Superior temporal gyrus (tissue), 1 donor: ENCODE measurements around the gene LIMK1.
A peak's percentile ranks its signal among the peaks of the same experiment; 100 is the strongest.
"Not testable (repeated sequence)": the region's sequence is repeated elsewhere in the genome, so short reads cannot be mapped to it uniquely, and the experiment has no call there.

ENCODE experiments used
- DNase-seq: peaks from one replicate; pipeline ENCODE4 v3.0.0-alpha.2; 2016; ENCODE audit errors: extremely low spot score

The LIMK1 gene

DNA sequence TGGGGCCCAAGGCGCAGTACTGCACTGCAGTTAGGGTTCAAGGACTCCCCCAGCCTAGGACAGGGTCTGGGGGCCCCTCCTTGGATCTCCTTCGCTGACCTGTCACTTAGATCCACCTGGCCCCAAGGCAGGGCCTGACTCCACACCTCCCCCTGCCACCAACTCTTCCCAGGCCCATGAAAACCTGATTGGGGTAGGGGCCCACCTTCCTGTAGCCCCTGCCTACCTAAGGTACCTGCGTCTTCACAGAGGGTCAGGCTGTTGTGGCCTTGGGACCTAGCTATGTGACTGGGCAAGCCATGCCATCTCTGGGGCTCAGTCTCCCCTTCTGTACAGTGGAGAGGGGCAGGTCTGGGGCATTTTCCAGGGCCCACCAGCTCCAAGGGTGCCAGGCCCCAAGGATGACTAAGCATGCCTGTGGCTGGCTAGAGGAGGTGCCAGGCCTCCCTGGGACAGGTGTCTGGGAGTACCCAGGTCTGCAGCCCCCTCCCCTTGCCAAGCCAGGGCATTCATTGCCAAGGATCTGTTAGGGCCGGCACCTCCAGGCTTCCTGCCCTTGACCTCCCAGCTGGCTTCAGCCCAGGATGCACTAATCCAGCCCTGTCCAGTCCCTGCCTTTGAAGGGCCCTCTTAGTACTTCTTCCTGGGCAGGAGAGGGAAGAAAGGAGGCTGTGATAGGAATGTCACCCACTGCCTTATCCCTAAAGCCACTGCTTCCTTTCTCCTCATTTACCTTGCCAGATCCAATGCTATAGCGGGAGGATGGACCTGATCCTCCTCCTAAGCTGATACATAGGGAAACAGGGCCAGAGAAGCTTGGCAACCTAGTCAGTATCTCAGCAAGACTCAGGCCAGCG is 1.3 kb downstream of the LIMK1 start:
- no peak for DNase-seq

DNA sequence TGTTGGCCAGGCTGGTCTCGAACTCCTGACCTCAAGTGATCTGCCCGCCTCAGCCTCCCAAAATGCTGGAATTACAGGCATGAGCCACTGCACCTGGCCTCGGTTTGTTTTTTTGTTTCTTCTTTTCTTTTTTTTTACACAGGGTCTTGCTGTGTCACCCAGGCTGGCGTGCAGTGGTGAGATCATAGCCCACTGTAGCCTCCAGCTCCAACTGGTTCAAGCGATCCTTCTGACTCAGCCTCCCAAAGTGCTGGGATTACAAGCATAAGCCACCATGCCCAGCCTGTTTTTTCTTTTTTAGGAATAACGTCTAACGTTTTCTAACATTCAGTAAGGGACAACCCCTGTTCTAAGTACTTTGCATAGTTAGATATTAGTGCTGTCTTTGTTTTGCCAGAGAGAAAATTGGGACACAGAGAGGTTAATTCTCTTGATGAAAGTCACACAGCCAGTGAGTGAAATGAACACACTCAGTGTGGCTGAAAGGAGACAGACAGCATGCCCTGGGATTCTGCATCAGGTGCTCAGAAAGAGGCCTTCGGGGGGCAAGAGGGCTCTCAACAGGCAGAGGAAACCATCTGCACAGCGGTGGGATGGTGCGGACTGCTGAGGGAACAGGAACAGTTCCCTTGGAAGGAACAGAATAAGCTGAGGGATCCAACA is 4.3 kb downstream of the LIMK1 start:
- DNase-seq, result no peak

DNA sequence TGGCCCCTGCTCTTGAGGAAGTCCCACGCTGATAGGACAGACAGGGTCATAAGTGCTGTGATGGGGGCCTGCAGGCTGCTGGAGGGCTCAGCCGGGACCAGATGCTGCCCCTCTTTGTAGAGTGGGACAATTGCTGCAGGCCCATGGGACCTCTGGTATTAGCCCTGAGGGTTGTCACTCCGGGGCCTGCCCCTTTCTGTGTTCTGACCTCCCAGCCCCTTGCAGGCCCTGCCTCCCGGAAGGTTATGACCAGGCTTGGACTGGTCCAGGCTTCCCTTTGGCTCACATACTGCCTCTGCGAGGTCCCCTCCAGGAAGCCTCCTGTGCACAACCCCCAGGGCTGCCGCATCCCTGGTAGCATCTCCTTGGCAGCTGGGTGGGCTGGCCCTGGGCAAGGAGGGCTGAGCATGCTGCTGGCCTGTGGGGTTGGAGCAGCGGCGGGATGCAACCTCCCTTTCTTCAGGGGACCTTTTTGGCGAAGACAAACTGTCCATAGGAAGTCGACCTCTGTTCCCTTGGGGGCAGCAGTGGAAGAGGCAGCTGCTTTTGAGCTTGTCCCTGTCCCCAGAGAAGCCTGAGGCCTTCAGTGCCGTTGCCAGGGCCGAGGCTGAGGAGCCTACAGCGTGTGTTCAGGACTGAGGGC is 8.8 kb downstream of the LIMK1 start:
- DNase-seq, result no peak

DNA sequence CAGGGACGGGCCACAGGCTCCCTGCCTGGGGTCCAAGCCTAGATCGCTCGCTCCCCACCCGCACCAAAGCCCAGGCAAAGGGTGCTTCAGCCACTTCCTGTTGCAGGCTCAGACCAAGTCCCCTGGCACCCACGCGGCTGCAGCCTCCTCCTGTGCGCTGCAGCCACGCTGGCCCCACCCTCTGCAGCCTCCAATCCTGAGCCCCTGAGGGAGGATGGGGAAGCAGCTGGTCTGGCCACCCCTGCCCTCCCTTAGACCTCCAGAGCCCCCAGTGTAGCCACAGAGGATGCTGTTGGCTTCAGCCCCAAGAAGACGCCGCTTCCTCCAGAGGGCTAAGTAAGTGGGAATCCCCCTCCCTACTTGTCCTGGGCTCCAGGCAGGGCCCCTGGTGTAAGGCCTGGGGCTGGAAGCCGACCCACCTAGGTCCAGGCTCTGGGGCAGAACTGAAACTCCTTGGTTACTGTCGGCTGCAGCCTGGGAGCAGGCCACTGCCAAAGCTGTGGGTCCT is 9.4 kb downstream of the LIMK1 start:
- no peak for DNase-seq

GRCh38 chr7:74093671-74094223 is 10.1 kb downstream of the LIMK1 start:
- DNase-seq, result no peak

DNA sequence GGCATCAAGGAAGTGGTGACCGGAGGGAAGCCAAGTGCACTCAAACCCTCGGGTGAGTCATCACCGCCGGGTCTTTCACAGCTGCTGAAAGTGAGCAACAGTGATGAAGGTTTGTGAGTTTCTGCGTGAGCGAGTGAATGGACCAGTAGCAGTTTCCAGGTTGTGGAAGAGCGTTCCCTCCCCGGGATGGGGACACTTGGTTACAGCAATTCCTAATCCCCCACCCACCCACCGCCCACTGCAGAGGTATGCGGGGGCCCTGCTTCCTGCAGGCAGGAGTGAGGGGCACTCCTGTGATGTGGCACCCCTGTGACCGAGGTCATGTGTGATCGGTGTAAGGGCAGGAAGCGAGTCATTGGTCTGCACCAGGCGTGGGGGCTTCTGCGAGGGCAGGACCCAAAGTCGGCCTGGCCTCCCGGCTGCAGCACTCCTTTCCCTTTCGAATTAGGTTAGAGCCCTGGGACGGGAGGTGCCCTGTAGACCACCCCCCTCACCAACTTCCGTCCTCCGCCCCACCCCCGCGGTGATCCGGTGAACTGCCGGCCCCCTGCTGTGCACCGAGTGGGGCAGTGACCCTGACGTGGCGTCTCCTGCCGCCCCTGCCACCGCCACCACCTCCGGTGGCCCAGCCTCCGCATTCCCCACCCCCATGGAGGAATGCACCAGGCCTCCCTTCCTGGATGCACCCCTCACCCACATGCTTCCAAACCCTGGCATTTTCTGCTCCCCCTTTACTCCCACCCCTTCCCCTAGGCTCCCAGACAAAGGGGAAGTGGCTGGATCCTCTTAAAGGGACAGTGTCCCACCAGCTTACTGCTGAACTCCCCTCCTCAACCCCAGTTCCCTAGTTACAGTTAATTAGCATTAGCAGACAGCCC is 10.9 kb downstream of the LIMK1 start:
- peak; percentile 33 for DNase-seq

- no peak for DNase-seq
Measured at GRCh38 chr7:74095135-74095534, 11.5 kb downstream of the LIMK1 start.

- DNase-seq, result no peak
Measured at GRCh38 chr7:74097937-74098614, 14.5 kb downstream of the LIMK1 start.

GRCh38 chr7:74099031-74099430 is 15.4 kb downstream of the LIMK1 start:
- DNase-seq, result no peak

DNA sequence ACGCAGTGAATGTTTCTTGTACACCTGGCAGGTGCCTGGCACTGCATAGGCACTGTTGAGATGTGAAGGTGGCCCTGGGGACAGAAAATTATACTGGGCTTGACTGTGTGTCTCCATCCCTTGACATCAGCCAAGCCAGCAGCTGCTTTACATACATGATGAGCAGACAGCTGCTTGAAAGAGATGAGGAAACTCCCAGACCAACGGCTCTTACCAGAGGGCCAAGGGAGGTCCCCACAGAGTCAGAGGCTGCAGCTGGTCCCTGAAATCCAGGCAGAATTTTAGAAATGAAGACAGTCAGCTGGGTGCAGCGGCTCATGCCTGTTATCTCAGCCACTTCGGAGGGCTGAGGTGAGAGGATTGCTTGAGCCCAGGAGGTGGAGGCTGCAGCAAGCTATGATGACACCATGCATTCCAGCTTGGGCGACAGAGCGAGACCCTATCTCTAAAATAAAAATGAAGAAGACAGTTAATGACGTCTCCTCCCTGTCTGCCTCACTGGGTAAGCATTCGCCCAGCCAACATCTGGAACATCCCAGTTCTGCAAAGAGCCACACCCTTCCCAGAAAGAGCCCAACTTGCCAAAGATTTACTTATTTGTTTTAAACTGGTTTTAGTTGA is 17.6 kb downstream of the LIMK1 start:
- no peak for DNase-seq

DNA sequence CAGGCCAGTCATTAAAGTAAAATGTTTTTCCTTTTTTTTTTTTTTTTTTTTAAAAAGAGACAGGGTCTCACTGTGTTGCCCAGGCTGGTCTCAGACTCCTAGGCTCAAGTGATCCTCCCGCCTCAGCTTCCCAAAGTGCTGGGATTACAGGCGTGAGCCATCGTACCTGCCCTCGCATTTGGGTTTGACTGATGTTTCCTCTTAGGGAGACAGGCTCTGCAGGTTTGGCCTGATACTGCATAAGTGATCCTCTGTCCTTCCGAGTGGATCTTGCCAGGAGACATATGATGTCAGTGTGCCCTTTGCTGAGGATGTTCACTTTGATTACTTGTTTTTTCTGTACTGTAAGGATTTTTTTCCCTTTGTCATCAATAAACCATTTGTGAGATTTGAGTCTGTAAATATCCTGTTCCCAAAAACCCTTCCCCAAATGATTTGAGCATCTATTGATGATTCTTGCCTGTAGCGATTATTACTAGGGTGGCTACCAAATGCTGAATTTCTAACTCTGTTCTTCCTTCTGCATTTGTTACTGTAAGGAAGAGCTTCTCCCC is 19.7 kb downstream of the LIMK1 start:
- no peak for DNase-seq

- DNase-seq, result no peak
Measured at GRCh38 chr7:74104702-74105101, 21.1 kb downstream of the LIMK1 start.

GRCh38 chr7:74105992-74106391 is 22.4 kb downstream of the LIMK1 start:
- no peak for DNase-seq

GRCh38 chr7:74106846-74107245 is 23.2 kb downstream of the LIMK1 start:
- no peak for DNase-seq

DNA sequence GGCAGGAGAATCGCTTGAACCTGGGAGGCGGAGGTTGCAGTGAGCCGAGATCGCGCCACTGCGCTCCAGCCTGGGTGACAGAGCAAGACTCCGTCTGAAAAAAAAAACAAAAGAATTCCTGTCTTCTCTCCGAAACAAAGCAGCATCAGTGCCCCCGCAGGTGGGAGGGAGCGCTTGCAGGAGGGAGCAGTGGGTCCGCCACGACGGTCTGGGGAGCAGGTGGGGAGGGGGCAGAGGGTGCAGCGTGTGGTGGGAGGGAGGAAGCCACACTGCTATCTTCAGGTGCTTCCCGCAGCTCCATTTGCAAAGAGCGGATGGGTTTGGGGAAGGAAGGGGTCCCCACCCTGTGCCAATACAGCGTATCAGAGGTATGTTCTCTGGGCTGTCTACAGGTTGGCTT is 31.7 kb downstream of the LIMK1 start:
- DNase-seq, result no peak

DNA sequence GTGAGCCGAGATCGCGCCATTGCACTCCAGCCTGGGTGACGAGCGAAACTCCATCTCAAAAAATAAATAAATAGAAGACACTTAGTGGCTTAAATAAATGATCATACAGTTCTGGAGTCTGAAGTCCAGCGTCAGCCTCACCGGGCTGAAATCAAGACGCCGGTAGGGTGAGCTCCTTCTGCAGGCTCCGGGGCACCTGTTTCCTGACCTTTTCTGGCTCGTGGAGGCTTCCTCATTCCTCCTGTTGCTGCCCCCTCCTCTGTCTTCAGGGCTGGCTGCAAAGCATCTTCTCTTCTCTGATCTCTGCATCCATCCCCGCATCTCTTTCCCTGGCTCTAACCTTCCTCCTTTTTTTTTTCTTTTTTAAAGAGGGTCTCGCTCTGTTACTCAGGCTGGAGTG is 32.8 kb downstream of the LIMK1 start:
- DNase-seq, result no peak

GRCh38 chr7:74119831-74120230 is 36.2 kb downstream of the LIMK1 start:
- no peak for DNase-seq

GRCh38 chr7:74121401-74122249 is 38.0 kb downstream of the LIMK1 start:
- no peak for DNase-seq

DNA sequence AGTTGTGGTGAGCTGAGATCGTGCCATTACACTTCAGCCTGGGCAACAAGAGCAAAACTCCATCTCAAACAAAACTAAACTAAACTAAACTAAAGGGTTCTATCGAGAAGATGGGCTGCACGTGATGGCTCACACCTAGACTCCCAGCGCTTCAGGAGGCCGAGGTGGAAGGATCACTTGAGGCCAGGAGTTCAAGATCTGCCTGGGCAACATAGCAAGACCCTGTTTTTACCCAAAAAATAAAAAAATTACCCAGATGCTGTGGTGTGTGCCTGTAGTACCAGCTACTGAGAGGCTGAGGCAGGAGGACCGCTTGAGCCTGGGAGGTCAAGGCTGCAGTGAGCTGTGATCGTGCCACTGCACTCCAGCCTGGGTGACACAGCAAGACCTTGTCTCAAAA is 40.3 kb downstream of the LIMK1 start:
- DNase-seq, result not testable (repeated sequence)
